SKM-1 (cell line): ENCODE data around the gene TMEM266.
"Not testable (repeated sequence)": the region's sequence is repeated elsewhere in the genome, so short reads cannot be mapped to it uniquely, and the experiment has no call there.

Source experiments
- DNase-seq: peaks from one replicate; lab custom pipeline; 2025; ENCODE audit not compliant: unreplicated experiment; lab: John Stamatoyannopoulos, UW

The TMEM266 gene, protein sequence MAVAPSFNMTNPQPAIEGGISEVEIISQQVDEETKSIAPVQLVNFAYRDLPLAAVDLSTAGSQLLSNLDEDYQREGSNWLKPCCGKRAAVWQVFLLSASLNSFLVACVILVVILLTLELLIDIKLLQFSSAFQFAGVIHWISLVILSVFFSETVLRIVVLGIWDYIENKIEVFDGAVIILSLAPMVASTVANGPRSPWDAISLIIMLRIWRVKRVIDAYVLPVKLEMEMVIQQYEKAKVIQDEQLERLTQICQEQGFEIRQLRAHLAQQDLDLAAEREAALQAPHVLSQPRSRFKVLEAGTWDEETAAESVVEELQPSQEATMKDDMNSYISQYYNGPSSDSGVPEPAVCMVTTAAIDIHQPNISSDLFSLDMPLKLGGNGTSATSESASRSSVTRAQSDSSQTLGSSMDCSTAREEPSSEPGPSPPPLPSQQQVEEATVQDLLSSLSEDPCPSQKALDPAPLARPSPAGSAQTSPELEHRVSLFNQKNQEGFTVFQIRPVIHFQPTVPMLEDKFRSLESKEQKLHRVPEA

DNA sequence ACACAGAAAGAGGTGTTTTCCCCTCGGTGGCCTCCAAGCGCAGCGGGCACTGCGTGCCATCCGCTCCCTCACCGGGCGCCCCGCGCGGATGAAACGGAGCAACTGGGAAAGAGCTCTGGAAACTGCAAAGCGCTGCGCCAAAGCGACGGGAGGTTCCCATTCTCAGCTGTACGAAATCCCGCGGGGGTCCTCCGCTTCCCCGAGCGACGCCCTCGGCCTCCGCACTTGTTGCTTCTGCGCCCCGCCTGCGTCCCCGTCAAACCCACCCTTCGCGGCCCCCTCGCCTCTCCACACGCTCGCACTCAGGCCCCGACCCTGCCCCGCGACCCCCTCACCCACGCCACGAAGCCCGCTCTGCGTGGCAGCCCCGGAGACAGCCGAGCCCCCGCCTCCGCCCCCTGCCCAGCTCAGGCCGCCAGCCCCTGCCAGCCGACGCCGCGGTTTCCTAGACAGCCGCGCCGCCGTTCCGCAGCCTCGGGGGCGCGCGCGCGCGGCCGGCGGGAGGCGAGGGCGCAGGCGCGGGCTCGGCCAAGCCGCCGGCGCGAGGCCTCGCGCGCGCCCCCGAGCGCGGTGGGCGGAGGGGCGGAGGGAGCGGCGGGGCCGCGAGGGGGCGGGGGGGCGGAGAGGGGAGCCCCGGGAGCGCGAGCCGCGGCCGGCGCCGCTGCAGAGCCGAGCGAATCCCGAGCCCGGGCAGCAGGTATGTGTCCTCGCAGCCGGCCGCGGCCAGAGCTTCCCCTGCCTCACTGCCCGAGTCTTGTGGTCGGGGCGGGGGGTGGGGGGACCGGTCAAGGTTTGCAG is at the start of gene TMEM266:
Gene TMEM266, plus strand, starts transcription at position 666 of the 798 bp plus-strand sequence. CDS start 74,279 bp downstream, outside the sequence.
- no peak for DNase-seq

DNA sequence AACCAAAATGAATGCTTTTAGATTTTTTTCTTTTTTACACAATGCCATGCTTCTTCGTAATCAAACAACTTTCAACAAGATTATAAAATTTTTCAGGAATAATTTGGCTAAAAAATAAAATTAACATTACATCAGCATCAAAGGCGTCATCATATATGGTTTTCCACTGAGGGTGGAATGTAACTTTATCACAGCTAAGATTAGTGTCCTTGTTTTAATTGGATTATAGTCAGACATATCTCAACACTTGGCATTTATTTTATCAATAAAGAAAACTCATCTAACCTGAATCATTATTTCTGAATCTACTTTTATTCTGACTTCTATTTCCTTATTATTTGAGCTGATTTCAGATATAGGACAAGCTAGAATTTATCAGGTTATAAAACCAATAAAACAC is 49.2 kb upstream of the TMEM266 start:
- no peak for DNase-seq

DNA sequence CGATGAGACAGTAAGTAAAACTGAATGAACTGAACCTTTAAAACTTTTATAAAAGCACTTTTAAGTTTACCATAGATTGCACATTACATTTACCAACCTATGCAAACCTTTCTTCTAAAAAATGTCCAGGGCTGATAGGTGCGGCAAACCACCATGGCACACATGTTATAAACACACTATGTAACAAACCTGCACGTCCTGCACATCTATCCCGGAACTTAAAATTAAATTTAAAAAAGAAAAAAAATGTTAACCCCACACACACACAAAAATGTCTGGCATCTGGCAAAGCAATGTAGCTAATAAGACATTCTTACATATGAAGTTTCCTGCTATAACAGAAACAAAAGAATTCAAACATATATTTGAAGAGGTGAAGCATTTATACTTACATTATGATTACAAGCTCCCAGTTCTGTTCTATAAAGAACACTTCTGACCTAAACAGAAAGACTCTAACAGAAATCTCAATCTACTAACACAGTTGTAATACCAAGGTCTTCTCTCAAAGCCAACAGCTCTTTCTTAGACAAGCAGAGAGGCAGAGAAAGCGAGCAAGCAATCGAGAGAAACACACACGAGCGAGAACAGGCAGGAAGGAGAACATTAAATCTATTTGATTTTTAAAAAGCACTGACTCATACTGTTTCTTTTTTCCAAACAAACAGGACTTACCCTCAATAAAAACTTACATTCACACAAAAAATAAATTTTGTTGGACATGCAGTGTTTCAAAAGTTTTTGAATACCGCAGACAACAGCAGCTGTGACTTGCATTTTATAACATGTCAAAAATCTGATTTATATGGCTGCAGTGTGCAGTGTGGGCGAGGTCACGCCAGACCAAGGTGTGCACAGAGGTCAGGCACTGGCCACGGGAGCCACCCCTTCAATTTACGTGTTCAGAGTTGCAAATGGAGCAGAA is 47.9 kb upstream of the TMEM266 start, which contains the start of gene NRG4:
Gene NRG4, minus strand, starts transcription at position 798 of the 925 bp plus-strand sequence. CDS start 1,194 bp downstream, outside the sequence.
- no peak for DNase-seq

DNA sequence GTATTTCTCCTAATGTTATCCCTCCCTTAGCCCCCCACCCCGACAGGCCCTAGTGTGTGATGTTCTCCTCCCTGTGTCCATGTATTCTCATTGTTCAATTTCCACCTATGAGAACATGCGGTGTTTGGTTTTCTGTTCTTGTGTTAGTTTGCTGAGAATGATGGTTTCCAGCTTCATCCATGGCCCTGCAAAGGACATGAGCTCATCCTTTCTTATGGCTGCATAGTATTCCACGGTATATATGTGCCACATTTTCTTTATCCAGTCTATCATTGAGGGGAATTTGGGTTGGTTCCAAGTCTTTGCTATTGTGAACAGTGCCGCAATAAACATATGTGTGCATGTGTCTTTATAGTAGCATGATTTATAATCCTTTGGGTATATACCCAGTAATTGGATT is 46.3 kb upstream of the TMEM266 start:
- not testable (repeated sequence) for DNase-seq

DNA sequence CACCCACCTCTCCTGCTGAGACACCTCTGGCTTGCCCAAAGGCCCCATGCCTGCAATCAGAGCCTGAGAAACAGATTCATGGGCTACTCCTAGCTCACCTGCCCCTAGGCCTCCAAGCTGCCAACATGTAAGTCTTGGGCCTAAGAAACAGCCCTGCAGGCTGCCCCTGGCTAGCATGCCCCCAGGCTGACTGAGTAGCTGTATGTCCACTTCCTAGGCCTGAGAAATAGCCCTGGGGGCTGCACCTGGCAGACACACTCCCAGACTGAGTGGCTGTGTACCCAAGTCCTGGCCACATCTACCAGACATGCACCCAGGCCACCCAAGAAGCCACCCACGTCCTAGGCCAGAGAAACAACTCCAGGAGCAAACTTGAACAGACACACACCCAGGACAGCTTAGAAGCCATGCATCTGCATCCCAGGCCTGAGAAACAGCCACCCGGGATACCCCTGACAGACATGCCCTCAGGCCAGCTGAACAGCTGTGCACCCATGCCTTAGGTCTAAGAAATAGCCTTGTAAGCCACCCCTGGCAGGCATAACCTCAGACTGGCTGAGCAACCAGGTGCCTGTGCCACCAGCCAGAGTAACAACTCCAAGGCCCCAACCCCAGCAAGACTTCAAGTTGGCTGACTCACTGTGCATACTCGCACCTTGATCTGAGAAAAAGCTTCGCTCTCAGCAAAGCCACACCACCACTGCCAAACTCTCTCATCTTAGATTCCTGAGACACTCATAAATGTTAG is 35.6 kb upstream of the TMEM266 start:
- DNase-seq, result no peak

DNA sequence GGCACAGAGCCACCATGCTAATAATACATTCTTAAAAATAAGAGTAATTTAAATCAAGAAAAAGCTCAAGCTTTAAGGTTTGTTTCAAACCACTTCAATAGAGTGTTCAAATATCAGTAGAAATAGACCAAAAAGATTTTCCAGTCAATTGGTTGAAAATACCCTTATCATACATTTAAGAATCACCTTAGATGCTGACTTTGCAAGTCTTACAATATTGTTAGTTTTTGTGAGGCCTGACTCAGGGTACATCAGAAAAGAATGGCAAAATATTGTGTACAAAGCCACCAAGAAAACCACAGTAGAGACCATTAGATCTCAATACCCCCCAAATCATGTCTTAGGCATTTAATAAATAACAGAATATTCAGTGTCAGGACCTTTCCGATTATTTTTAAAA is 27.7 kb upstream of the TMEM266 start:
- DNase-seq, result no peak

DNA sequence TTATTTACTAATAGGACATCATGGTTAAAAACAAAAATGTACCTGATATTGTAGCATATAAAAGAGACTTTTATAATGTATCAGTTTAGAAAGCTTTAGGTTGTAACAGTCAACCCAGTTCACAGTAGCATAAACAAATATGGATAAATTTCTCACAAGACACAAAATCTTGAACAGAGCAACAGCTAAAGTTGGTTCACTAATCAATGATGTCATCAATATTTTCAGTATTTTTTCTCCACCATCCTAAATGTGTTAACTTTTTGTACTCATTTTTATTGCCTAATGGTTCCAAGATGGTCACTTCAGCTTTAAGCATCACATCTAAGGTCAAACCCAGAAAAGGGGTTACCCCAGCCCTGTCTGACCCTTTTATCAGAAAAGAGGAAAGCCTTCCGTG is 26.3 kb upstream of the TMEM266 start:
- no peak for DNase-seq

DNA sequence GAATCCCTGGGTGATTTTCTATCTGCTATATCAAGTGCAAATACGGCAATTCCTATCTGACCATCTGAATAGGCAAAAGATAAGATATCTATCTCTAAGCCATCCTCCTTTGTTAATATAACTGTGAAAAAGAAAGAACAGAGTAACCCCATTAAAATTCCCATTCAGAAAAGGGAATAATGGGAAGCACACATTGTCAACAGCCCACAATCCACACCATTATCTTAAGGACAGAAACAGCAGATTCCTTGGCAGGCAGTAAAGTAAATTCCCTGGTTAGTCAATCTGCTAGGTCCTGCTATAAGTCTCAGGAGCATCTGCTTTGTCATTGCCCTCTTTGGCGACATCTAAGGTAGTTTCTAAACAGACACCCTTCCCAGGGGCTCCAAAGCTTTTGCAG is 25.7 kb upstream of the TMEM266 start:
- no peak for DNase-seq

DNA sequence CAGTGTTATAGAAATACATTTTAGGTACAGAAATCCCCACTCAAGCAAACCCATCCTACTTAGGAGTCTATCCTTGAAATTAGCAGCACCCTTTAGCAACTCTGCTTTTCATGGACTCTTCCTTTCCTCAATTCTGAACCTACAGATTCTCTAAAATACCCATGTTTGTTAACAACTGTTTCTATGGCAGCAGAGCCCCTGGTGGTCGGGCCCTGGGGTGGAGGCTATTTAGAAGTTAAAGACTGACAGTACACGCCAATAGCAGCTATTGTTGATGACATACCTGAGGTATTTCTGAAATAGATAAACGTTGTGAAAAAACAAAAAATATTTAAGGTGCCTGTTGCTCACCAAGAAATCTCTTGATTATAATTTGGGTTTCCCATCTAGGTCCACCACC is 24.2 kb upstream of the TMEM266 start:
- DNase-seq, result no peak

DNA sequence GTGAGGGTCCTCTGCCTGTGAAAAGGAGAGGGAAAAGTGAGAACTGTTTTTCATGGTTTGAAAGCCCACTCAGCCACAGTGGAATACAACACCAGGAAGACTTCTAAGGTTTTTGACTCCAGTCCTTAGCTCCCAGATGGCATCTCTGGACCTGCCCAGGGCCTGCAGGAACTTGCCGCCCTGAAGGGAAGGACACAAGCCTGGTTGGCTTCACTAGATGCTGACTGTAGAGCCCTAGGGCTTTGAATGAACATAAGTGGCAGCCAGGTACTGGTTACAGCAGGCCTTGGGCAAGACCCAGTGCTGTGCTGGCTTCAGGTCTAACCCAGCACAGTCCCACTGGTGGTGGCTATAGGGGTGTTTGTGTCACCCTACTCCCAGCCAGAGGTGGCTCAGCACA is 21.3 kb upstream of the TMEM266 start:
- no peak for DNase-seq

DNA sequence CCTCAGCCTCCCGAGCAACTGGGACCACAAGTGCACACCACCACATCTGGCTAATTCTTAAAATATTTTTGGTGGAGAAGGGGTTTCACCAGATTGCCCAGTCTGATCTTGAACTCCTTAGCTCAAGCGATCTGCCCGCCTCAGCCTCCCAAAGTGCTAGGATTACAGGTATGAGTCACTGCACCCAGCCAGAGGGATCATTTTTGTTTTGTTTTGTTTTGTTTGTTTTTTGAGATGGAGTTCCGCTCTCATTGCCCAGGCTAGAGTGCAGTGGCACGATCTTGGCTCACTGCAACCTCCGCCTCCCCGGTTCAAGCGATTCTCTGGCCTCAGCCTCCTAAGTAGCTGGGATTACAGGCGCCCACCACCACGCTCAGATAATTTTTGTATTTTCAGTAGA is 5.6 kb upstream of the TMEM266 start:
- not testable (repeated sequence) for DNase-seq

DNA sequence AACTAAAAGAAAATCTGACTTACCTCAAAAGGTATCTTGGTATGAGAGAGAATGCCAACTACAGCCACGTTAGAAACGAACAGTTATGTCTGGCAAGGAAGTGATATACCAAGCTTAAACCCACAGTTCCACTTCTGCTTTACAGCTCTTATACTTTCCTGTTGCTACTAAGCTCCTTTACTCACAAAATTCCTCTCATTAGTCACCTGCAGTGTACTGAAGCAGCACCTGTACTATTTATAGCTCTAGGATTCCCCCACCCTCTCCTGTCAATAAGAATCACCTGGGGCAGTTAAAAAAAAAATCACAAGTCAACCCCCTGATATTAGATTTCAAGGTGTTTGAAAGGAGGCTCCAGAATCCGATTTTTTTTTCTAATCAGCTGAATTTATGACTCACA is 2.9 kb upstream of the TMEM266 start:
- DNase-seq, result peak; percentile 42

DNA sequence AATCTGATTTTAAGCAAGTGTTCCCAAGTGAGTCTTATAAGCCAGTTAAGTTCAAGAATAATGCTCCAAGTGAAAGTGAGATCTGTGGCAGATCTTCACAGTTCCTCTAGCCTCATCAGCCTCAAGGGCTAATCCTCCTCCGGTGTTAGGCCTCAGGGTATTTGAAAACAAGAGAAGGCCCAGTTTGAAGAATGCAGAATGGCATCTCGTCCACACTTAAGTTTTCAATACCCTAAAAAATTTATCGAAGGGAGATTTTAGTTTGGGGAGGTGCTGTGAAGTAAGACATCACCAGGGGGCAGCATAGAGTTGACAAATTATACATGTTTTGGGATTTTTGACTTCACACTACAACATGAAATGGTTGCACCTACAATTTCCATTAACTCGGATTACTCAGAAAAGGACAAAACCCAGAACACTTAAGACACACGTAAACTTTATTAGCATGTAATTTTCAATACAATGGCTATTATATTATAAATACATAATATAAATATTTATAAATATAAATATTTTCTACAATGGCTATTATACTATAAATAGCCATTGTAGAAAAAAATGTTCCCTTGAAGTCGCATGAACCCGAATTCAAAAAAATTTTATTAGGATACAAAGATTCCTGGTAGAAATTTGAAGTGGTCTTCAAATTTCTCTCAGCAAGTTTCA is 2.3 kb upstream of the TMEM266 start:
- DNase-seq, result peak; percentile 45

DNA sequence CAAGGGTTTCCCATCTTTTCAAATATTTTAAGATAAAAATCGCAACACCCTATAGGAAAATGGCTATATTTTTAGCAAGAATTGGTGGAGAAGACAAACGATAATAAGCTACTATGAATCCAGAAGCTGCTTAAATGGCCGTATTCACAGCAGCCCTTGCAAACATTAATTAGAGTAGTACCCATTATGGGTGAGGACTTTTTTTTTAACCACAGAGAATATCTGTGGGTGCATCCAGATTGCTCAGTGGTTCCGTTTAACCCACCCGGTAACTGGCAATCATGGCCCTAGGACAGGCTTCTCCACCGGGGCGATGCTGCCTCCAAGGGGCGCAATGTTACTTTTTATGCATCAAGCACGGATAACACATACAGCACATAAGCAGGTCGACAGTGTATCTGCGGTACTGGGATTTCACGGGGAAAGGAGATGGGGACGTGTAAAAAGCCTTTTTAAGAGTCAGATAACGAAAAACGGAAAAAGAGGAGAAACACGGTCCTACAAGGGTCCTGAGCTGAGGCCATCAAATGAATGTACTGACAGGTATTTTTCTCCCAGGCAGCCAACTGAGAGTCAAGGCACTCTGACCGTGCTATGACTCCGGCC is 968 bp upstream of the TMEM266 start:
- DNase-seq, result no peak

DNA sequence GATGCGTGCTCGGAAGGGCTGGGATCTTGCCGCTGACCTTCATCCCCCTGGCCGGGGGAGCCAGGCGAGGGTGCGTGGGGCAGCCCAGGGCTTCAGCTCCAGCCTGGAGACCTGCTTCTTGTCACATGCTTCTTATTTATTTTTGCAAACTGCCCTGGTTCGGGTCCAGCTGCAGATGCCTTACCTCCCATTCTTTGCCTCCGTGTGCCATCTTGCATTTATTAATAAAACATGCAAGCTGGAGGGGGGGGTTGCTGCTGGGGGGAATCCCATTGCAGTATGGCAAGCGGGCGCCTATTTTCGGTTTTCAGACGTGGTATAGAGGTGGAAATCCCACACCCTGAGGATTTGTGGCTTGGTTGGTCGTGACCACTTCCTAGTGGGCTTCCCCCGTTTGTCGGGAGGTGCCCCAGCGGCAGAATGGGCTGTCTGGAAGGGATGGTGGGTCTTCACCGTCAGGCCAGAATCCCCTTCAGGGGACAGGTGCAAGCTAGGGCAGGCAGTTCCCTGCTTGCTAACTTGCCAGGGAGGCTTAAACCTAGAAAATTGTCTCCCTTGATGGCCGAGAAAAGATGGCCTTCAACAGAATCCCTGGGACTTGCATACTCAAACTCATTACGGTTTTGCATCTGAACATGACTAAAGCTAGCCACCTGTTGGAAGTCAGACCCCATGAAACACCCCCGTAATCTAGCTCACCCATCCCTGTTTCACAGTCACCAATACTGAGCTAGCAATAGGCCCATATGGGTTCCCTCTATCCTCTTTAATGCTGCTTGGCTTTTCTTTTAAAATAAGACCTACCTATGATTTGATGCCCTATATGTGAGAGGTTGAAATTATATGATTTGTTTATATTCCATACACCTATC is 569 bp downstream of the TMEM266 start:
- no peak for DNase-seq

DNA sequence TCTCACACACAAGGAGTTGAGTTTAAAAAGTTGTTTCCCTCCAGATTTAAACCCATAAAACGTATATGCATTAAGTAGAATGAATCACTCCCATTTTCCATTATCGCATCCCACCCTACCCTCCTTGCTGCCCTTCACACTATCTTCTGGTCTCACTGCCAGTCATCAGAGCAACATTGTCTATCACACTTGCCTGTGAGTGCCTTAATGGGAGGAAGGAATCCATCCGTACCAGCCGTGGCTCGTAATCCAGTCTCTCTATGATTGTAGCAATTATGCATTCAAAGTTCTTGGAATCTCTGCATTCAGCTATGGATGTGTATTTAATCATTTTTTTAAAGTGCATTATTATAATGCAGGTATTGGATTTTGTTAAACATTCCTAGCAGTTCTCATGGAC is 1.9 kb downstream of the TMEM266 start:
- no peak for DNase-seq

DNA sequence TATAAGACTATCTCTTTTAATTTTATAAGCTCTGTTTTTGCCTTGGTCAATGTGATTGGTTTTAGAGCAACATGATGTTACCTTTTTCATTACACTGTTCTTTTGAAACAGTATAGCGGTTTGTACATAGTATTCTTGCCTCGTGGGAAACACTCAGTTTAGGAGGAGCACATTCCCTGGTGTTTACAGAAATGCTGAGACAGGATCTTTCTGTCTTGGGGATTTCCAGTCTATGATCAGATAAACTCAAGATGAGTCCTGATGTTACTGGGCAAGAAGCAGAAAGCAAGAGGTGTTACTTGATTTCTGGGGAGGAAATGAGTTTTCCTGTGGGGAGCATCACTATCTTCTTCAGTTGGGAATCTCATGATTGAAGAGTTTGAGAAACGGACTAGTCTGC is 2.5 kb downstream of the TMEM266 start:
- no peak for DNase-seq

DNA sequence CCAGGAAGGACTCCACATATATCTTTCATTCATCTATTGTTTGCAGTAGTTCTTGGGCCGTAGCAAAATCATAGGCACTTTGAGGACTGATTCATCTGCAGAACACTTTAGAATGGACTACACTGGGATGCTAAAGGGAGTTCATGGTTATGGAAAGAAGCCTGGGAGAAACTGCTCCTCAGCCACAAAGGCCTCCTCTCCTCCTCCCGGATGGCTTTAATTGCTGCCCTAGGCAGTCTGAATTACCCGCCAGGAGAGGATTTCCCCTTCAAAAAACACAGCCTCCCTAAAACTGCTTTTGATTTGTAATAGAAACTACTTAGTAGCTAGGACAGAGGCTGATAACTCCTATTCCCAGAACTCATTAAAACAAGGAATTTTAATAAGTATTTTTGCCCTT is 4.6 kb downstream of the TMEM266 start:
- DNase-seq, result no peak
